ENCODE data around the gene NALCN.

NALCN gene

DNA sequence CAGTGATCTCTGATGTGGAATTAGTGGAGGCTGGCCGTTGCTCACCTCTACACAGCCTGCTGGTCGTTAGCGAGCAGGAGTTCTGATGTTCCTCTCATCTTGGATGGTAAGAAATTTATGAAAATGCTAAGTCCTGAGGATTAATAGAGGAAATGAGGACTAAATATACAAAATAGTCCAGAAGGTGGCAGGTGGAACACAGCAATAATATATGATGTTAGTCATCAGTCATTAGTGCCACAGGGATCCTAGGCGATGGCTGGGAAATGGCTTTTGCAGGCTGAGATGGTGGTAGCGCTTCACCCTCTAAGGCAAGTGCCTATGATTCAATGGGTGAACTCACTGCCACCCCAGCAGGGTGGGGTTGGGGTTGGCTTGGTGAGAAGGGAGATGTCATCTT, 403.1 kb downstream of the NALCN start:
- no peak for DNase-seq

DNA sequence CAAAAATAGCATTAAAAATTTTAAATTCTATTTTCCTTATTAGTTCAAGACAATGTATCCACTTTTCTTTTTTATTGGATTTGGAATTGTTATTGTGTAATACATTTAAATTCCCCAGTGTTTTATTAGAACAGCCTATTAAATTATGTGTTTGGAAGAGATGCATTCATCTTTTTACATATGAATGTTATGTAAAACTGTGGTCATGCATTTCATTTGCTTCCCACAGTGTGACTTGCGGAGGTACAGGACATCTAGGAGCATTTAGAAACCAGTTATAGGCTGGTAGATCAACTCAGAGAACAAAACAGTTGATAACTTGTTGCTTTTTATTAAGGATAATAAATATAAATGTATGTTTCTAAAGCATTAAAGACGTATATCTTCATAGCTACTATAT, 406.2 kb downstream of the NALCN start:
- no peak for DNase-seq

DNA sequence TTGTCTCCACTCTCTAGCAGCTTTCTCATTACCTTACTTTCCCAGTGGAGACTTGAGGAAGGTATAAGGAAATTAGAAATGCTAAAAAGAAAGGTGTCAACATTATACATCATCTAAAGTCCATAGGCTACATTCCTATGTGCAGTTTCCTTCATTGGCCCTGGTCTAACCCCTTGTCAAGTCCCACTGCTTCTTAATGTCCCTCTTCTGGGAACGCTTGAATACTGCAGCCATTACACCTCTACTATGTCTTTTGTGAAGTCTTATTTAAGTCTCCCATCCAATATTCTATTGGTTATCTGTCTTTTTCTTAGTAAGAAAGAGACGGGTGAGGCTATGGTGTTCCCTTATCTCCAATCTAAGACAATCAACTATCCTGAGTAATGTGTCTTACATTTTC, 409.1 kb downstream of the NALCN start:
- no peak for DNase-seq
